ENCODE data around the gene GORASP1. TPM values are rescaled to one million over a fixed set of nuclear protein-coding genes. Genes with fewer than 3 reads are reported as not detected.

GORASP1 gene
- total RNA-seq, 1 donor from 2014 or later, result 71.5 TPM

GRCh38 chr3:39143051-39143885 is 35.8 kb upstream of the GORASP1 start:
- TF ChIP-seq CTCF (IDR thresholded peaks at IDR 0.05; ENCODE audit: unreplicated experiment), result no peak
- peaks cover 21% of the 10 kb centered on the region for H3K36me3 Mint-ChIP-seq
- H3K4me3 Mint-ChIP-seq, result no peak overlapping the region
- DNase-seq (ENCODE audit: low spot score in 2 of 2, unreplicated experiment in 2 of 2), result peak in 1 of 2 experiments; percentile 36
- H3K27ac Mint-ChIP-seq, result peak overlapping the region; percentile 66
- no peaks in the 10 kb centered on the region for H3K9me3 Mint-ChIP-seq
- peaks cover 61% of the 10 kb centered on the region for H3K4me1 Mint-ChIP-seq
- no peaks in the 10 kb centered on the region for H3K27me3 Mint-ChIP-seq (ENCODE audit: low read depth)

- no peak for TF ChIP-seq CTCF (IDR thresholded peaks at IDR 0.05; ENCODE audit: unreplicated experiment)
- DNase-seq (ENCODE audit: low spot score in 2 of 2, unreplicated experiment in 2 of 2), result no peak
- Mint-ChIP-seq H3K4me1 (peaks cover 49% of the 10 kb centered on the region), H3K27me3 (ENCODE audit: low read depth) (no peaks in the 10 kb centered on the region), H3K4me3 (no peak overlapping the region), H3K9me3 (no peaks in the 10 kb centered on the region), H3K27ac (peak overlapping the region; percentile 91), H3K36me3 (peaks cover 25% of the 10 kb centered on the region)
Measured at GRCh38 chr3:39142067-39142466, 34.6 kb upstream of the GORASP1 start.

GRCh38 chr3:39141171-39141995 is 34.0 kb upstream of the GORASP1 start:
- no peak overlapping the region for H3K4me3 Mint-ChIP-seq
- no peaks in the 10 kb centered on the region for H3K9me3 Mint-ChIP-seq
- no peak for TF ChIP-seq CTCF (IDR thresholded peaks at IDR 0.05; ENCODE audit: unreplicated experiment)

GRCh38 chr3:39140341-39140971 is 33.0 kb upstream of the GORASP1 start:
- Mint-ChIP-seq H3K27me3 (ENCODE audit: low read depth) (no peaks in the 10 kb centered on the region), H3K4me3 (peak overlapping the region; percentile 37), H3K36me3 (peaks cover 19% of the 10 kb centered on the region), H3K27ac (peak overlapping the region; percentile 91), H3K4me1 (peaks cover 34% of the 10 kb centered on the region), H3K9me3 (no peaks in the 10 kb centered on the region)
- no peak for DNase-seq (ENCODE audit: low spot score in 2 of 2, unreplicated experiment in 2 of 2)
- no peak for TF ChIP-seq CTCF (IDR thresholded peaks at IDR 0.05; ENCODE audit: unreplicated experiment)

More at GRCh38 chr3:39141171-39141995, 34.0 kb upstream of the GORASP1 start:
- no peaks in the 10 kb centered on the region for H3K27me3 Mint-ChIP-seq (ENCODE audit: low read depth)
- DNase-seq (ENCODE audit: low spot score in 2 of 2, unreplicated experiment in 2 of 2), result peak in 1 of 2 experiments; percentile 73
- H3K27ac Mint-ChIP-seq, result peak overlapping the region; percentile 91
- peaks cover 42% of the 10 kb centered on the region for H3K4me1 Mint-ChIP-seq
- peaks cover 24% of the 10 kb centered on the region for H3K36me3 Mint-ChIP-seq

GRCh38 chr3:39139442-39139841 is 32.0 kb upstream of the GORASP1 start:
- peaks cover 16% of the 10 kb centered on the region for H3K36me3 Mint-ChIP-seq
- peaks cover 31% of the 10 kb centered on the region for H3K4me1 Mint-ChIP-seq
- H3K9me3 Mint-ChIP-seq, result no peaks in the 10 kb centered on the region
- no peak for TF ChIP-seq CTCF (IDR thresholded peaks at IDR 0.05; ENCODE audit: unreplicated experiment)
- H3K4me3 Mint-ChIP-seq, result no peak overlapping the region
- no peaks in the 10 kb centered on the region for H3K27me3 Mint-ChIP-seq (ENCODE audit: low read depth)
- H3K27ac Mint-ChIP-seq, result peak overlapping the region; percentile 91
- no peak for DNase-seq (ENCODE audit: low spot score in 2 of 2, unreplicated experiment in 2 of 2)

Data from mesothelial cell of epicardium (in vitro differentiated cells).